NB4 (cell line): ENCODE results near the gene EPC1.

Source experiments
- TF ChIP-seq, protein P1 (sequence below): IDR thresholded peaks from one replicate; pipeline ENCODE4 v1.5.1; 2012; ENCODE audit warnings: low read depth, low read length
- TF ChIP-seq, protein P2 (sequence below): IDR thresholded peaks from 2 replicates; pipeline ENCODE4 v1.6.1; 2011; ENCODE audit warnings: low read depth, low read length

DNA sequence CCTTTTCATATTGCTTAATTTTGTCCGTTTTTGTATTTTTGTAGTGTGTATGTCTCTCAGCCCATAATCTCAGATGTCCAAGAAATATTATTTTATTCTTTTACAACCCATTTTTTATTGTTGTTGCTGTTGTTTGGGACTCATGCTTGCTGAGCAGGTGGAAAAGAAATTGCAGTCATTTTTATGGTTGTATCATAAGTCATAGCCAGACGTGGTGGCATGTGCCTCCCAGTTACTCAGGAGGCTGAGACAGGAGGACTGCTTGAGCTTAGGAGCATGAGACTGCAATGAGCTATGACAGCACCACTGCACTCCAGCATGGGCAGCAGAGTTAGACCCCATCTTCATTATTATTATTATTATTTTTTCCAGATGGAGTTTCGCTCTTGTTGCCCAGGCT is 117.8 kb downstream of the EPC1 start:
- TF ChIP-seq, protein P1, sequence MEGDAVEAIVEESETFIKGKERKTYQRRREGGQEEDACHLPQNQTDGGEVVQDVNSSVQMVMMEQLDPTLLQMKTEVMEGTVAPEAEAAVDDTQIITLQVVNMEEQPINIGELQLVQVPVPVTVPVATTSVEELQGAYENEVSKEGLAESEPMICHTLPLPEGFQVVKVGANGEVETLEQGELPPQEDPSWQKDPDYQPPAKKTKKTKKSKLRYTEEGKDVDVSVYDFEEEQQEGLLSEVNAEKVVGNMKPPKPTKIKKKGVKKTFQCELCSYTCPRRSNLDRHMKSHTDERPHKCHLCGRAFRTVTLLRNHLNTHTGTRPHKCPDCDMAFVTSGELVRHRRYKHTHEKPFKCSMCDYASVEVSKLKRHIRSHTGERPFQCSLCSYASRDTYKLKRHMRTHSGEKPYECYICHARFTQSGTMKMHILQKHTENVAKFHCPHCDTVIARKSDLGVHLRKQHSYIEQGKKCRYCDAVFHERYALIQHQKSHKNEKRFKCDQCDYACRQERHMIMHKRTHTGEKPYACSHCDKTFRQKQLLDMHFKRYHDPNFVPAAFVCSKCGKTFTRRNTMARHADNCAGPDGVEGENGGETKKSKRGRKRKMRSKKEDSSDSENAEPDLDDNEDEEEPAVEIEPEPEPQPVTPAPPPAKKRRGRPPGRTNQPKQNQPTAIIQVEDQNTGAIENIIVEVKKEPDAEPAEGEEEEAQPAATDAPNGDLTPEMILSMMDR, result no peak
- TF ChIP-seq, protein P2, sequence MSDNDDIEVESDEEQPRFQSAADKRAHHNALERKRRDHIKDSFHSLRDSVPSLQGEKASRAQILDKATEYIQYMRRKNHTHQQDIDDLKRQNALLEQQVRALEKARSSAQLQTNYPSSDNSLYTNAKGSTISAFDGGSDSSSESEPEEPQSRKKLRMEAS, result no peak
